Measurements from ENCODE around the gene CCDC195. TPM values are rescaled to one million over a fixed set of nuclear protein-coding genes. Genes with fewer than 3 reads are reported as not detected.
"Not testable (repeated sequence)": the region's sequence is repeated elsewhere in the genome, so short reads cannot be mapped to it uniquely, and the experiment has no call there.

The CCDC195 gene
- polyA plus RNA-seq, 12 donors, result 0.33 to 0.51 (median 0.37) TPM; not detected in 8

- DNase-seq, result no peak
Observed at GRCh38 chr2:224691563-224691962, 24.6 kb downstream of the CCDC195 start.

- no peak for DNase-seq
Observed at GRCh38 chr2:224690868-224691267, 25.3 kb downstream of the CCDC195 start.

GRCh38 chr2:224689539-224689938 lies 26.6 kb downstream of the CCDC195 start:
- DNase-seq, result no peak

GRCh38 chr2:224688997-224689396 lies 27.2 kb downstream of the CCDC195 start:
- no peak for DNase-seq

- DNase-seq, result no peak
Observed at GRCh38 chr2:224687156-224687555, 29.0 kb downstream of the CCDC195 start.

- no peak for DNase-seq
Observed at GRCh38 chr2:224685121-224685520, 31.0 kb downstream of the CCDC195 start.

GRCh38 chr2:224682134-224682533 lies 34.0 kb downstream of the CCDC195 start:
- DNase-seq, result peak; percentile 17

- no peak for DNase-seq
Observed at GRCh38 chr2:224671731-224672130, 44.4 kb downstream of the CCDC195 start.

- no peak for DNase-seq
Observed at GRCh38 chr2:224670203-224670602, 46.0 kb downstream of the CCDC195 start.

GRCh38 chr2:224669449-224669848 lies 46.7 kb downstream of the CCDC195 start:
- no peak for DNase-seq

- no peak for DNase-seq
Observed at GRCh38 chr2:224668123-224668909, 47.8 kb downstream of the CCDC195 start.

GRCh38 chr2:224666951-224667553 lies 49.1 kb downstream of the CCDC195 start:
- DNase-seq, result no peak

- DNase-seq, result not testable (repeated sequence)
Observed at GRCh38 chr2:224663322-224663721, 52.8 kb downstream of the CCDC195 start.

- DNase-seq, result not testable (repeated sequence)
Observed at GRCh38 chr2:224661708-224662107, 54.5 kb downstream of the CCDC195 start.

- DNase-seq, result no peak
Observed at GRCh38 chr2:224659714-224660113, 56.5 kb downstream of the CCDC195 start.

- no peak for DNase-seq
Observed at GRCh38 chr2:224658780-224659405, 57.3 kb downstream of the CCDC195 start.

- DNase-seq, result no peak
Observed at GRCh38 chr2:224657349-224657748, 58.8 kb downstream of the CCDC195 start.

GRCh38 chr2:224655006-224655537 lies 61.1 kb downstream of the CCDC195 start:
- no peak for DNase-seq
